Measurements from ENCODE around the gene TEX55.
A peak's percentile ranks its signal among the peaks of the same experiment; 100 is the strongest.

Gene TEX55

GRCh38 chr3:119145500-119146167, at the start of gene TEX55:
Gene TEX55 (plus strand): TSS chr3:119146165. CDS start chr3:119146190, 25 bp downstream.
- CTCF ChIA-PET: interaction anchor here (0.5 to 2.1 kb wide), 6 partner anchors 10 to 628 kb away, joined by 3 to 11 read pairs (median 4); partner anchors contain the start of gene B4GALT4
- TF ChIP-seq, protein P1, sequence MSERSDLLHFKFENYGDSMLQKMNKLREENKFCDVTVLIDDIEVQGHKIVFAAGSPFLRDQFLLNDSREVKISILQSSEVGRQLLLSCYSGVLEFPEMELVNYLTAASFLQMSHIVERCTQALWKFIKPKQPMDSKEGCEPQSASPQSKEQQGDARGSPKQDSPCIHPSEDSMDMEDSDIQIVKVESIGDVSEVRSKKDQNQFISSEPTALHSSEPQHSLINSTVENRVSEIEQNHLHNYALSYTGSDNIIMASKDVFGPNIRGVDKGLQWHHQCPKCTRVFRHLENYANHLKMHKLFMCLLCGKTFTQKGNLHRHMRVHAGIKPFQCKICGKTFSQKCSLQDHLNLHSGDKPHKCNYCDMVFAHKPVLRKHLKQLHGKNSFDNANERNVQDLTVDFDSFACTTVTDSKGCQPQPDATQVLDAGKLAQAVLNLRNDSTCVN (tag by site-specific recombination; optimal IDR thresholded peaks at IDR 0.05): no peak
- TF ChIP-seq ZNF654 (tag by site-specific recombination; IDR thresholded peaks at IDR 0.05; ENCODE audit: low read depth) (peak; percentile 60), REPIN1 (tag by site-specific recombination; IDR thresholded peaks at IDR 0.05; ENCODE audit: low read depth) (no peak), CTCF (tag by site-specific recombination; IDR thresholded peaks at IDR 0.05) (peak; percentile 37; the same call in 1 of the 2 replicates), ZBTB49 (tag by site-specific recombination; IDR thresholded peaks at IDR 0.05; ENCODE audit: low read depth) (no peak), ZNF549 (tag by site-specific recombination; IDR thresholded peaks at IDR 0.05) (no peak), GLIS1 (tag by site-specific recombination; IDR thresholded peaks at IDR 0.05) (no peak)
- H3K36me3 ChIP-seq (ENCODE audit: control insufficient read depth in 2 of 2, insufficient read depth in 1 of 2, low read length in 2 of 2): no peaks in the 10 kb centered on the region
- no peak within 1 kb of the TSS for H3K4me3 ChIP-seq (ENCODE audit: low read depth, low read length)
- H3K9me3 ChIP-seq (ENCODE audit: control insufficient read depth, insufficient read depth, low read depth, low read length): no peaks in the 10 kb centered on the region
- POLR2A ChIA-PET: no interaction called here
- H3K4me1 ChIP-seq (ENCODE audit: control insufficient read depth, insufficient read depth, low read length): no peaks in the 10 kb centered on the region
- no peak within 1 kb of the TSS for H3K27ac ChIP-seq (ENCODE audit: extremely low read depth, low read depth, low read length)

GRCh38 chr3:119098003-119098402, 48.0 kb upstream of the TEX55 start:
- no peak overlapping the region for H3K4me3 ChIP-seq (ENCODE audit: low read depth, low read length)
- no peaks in the 10 kb centered on the region for H3K36me3 ChIP-seq (ENCODE audit: control insufficient read depth in 2 of 2, insufficient read depth in 1 of 2, low read length in 2 of 2)
- H3K4me1 ChIP-seq (ENCODE audit: control insufficient read depth, insufficient read depth, low read length): no peaks in the 10 kb centered on the region
- no peak for TF ChIP-seq ZNF555 (tag by site-specific recombination; conservative IDR thresholded peaks at IDR 0.05)
- TF ChIP-seq ZNF169 (tag by site-specific recombination; IDR thresholded peaks at IDR 0.05): no peak
- TF ChIP-seq, protein P2, sequence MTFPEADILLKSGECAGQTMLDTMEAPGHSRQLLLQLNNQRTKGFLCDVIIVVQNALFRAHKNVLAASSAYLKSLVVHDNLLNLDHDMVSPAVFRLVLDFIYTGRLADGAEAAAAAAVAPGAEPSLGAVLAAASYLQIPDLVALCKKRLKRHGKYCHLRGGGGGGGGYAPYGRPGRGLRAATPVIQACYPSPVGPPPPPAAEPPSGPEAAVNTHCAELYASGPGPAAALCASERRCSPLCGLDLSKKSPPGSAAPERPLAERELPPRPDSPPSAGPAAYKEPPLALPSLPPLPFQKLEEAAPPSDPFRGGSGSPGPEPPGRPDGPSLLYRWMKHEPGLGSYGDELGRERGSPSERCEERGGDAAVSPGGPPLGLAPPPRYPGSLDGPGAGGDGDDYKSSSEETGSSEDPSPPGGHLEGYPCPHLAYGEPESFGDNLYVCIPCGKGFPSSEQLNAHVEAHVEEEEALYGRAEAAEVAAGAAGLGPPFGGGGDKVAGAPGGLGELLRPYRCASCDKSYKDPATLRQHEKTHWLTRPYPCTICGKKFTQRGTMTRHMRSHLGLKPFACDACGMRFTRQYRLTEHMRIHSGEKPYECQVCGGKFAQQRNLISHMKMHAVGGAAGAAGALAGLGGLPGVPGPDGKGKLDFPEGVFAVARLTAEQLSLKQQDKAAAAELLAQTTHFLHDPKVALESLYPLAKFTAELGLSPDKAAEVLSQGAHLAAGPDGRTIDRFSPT (tag by site-specific recombination; IDR thresholded peaks at IDR 0.05): no peak
- no peak for TF ChIP-seq ZNF544 (tag by site-specific recombination; IDR thresholded peaks at IDR 0.05)
- no peak for TF ChIP-seq BCL11B (tag by site-specific recombination; IDR thresholded peaks at IDR 0.05; ENCODE audit: low read depth)
- TF ChIP-seq REPIN1 (tag by site-specific recombination; IDR thresholded peaks at IDR 0.05; ENCODE audit: low read depth): no peak
- H3K27ac ChIP-seq (ENCODE audit: extremely low read depth, low read depth, low read length): no peak overlapping the region
- no peaks in the 10 kb centered on the region for H3K9me3 ChIP-seq (ENCODE audit: control insufficient read depth, insufficient read depth, low read depth, low read length)
- POLR2A ChIA-PET: no interaction called here
- CTCF ChIA-PET: interaction anchor here (0.6 to 9.0 kb wide), 5 partner anchors 14 to 232 kb away, joined by 3 to 197 read pairs (median 4); no protein-coding TSS in a partner anchor
